ENCODE data around the gene STAT5A. TPM values are rescaled to one million over a fixed set of nuclear protein-coding genes. Genes with fewer than 3 reads are reported as not detected.

The STAT5A gene
- total RNA-seq, 1 experiment from 2014 or later = 6.4 TPM

- H2AK5ac ChIP-seq (ENCODE audit: insufficient read length, low read length) = no peak overlapping the region
- no peak overlapping the region for H2BK120ac ChIP-seq (ENCODE audit: low read depth, low read length, poor library complexity, severe bottlenecking)
- H3K56ac ChIP-seq (ENCODE audit: insufficient read length, low read depth, low read length) = no peak overlapping the region
- no peak overlapping the region for H4K91ac ChIP-seq (ENCODE audit: insufficient read length, low read depth, low read length)
- no peaks in the 10 kb centered on the region for H3K27me3 ChIP-seq (ENCODE audit: insufficient read depth, low read length)
- no peaks in the 10 kb centered on the region for H3K23me2 ChIP-seq (ENCODE audit: insufficient read length, low read depth, low read length, poor library complexity, severe bottlenecking)
- no peaks in the 10 kb centered on the region for H4K20me1 ChIP-seq (ENCODE audit: control insufficient read depth, insufficient read depth, insufficient read length)
- H2BK5ac ChIP-seq (ENCODE audit: insufficient read length, low read length) = no peak overlapping the region
- H2BK20ac ChIP-seq (ENCODE audit: low read depth, low read length, poor library complexity, severe bottlenecking) = no peak overlapping the region
- no peak overlapping the region for H3K4ac ChIP-seq (ENCODE audit: low read depth, low read length)
- peaks cover 5% of the 10 kb centered on the region for H3K79me1 ChIP-seq (ENCODE audit: insufficient read depth, low read depth, low read length, poor library complexity, severe bottlenecking)
- Mint-ChIP-seq H3K27ac (no peak overlapping the region; a peak in 1 of 7 replicates), H3K36me3 (ENCODE audit: insufficient read depth in 1 of 3, low read depth in 3 of 3) (no peaks in the 10 kb centered on the region; a peak in 2 of 7 replicates), H3K4me1 (peaks cover 0 to 3% of the 10 kb centered on the region in 2 experiments; a peak in 2 of 4 replicates), H3K27me3 (ENCODE audit: low read depth) (no peaks in the 10 kb centered on the region), H3K9me3 (peaks cover 0 to 4% of the 10 kb centered on the region in 2 experiments; a peak in 1 of 5 replicates), H3K4me3 (no peak overlapping the region)
- H3K9ac ChIP-seq (ENCODE audit: extremely low read depth, insufficient read length, low read length) = no peak overlapping the region
- H3K14ac ChIP-seq (ENCODE audit: insufficient read depth, low read length) = no peak overlapping the region
- no CpG with 5 or more reads among the region's 2 CpGs for WGBS (ENCODE audit: extremely low coverage, insufficient read length, low lambda C conversion rate)
- no peak overlapping the region for H4K5ac ChIP-seq (ENCODE audit: insufficient read length, low read depth, low read length)
- no peak for DNase-seq
- no peak overlapping the region for H2BK12ac ChIP-seq (ENCODE audit: insufficient read length, low read depth, low read length)
- H2BK15ac ChIP-seq (ENCODE audit: low read depth, low read length) = no peak overlapping the region
- no peak overlapping the region for H3K4me2 ChIP-seq (ENCODE audit: insufficient read depth, insufficient read length, low read length)
- H2AFZ ChIP-seq (ENCODE audit: low read length) = no peak overlapping the region
- no peak overlapping the region for H3K27ac ChIP-seq (ENCODE audit: insufficient read length, low read depth, low read length)
- no peaks in the 10 kb centered on the region for H3K4me1 ChIP-seq (ENCODE audit: insufficient read depth, low read length)
- H3K9me3 ChIP-seq (ENCODE audit: control insufficient read depth, low read depth, low read length) = no peaks in the 10 kb centered on the region
- H3T11ph ChIP-seq (ENCODE audit: low read length) = no peak overlapping the region
- no peak overlapping the region for H4K8ac ChIP-seq (replicated peaks; ENCODE audit: insufficient read length, low read depth, low read length)
- no peak overlapping the region for H3K18ac ChIP-seq (ENCODE audit: insufficient read length, low read depth, low read length)
- TF ChIP-seq, protein P1, sequence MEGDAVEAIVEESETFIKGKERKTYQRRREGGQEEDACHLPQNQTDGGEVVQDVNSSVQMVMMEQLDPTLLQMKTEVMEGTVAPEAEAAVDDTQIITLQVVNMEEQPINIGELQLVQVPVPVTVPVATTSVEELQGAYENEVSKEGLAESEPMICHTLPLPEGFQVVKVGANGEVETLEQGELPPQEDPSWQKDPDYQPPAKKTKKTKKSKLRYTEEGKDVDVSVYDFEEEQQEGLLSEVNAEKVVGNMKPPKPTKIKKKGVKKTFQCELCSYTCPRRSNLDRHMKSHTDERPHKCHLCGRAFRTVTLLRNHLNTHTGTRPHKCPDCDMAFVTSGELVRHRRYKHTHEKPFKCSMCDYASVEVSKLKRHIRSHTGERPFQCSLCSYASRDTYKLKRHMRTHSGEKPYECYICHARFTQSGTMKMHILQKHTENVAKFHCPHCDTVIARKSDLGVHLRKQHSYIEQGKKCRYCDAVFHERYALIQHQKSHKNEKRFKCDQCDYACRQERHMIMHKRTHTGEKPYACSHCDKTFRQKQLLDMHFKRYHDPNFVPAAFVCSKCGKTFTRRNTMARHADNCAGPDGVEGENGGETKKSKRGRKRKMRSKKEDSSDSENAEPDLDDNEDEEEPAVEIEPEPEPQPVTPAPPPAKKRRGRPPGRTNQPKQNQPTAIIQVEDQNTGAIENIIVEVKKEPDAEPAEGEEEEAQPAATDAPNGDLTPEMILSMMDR (conservative IDR thresholded peaks at IDR 0.05) = no peak
- H3K23ac ChIP-seq (ENCODE audit: insufficient read length, low read depth, low read length) = no peak overlapping the region
- H3K79me2 ChIP-seq (ENCODE audit: insufficient read depth, low read length) = no peaks in the 10 kb centered on the region; the same call in 1 of the 2 replicates
Observed at GRCh38 chr17:42266462-42266861, 21.8 kb upstream of the STAT5A start.
